NCI-H2107 treated with DMSO at 0.1 percent for 48 hours (cell line): ENCODE data around the gene METTL21C.

ENCODE experiments used
- DNase-seq: peaks from one replicate; lab custom pipeline; 2025; ENCODE audit not compliant: unreplicated experiment; lab: John Stamatoyannopoulos, UW

Gene METTL21C

GRCh38 chr13:102667911-102668310 lies 26.9 kb downstream of the METTL21C start:
- DNase-seq = no peak

DNA sequence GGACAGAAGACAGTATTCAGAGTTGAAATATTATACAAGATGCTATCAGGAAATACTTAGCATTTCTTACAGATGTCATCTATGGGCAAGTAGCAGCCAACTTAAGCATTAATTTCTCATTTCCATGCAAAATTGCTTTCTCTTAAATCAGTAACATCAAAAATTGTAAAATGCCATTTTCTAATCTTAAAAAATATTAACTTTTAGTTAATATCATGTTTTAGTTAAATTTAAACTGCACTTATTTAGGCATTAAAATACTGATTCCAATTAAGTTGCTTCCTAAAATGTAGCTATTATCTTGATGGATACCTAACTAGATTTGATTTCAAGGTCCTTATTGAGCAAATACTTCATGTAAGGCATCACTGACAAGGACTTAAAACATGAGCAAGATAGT lies 27.8 kb downstream of the METTL21C start:
- DNase-seq = no peak

- no peak for DNase-seq
Observed at GRCh38 chr13:102659168-102659713, 35.6 kb downstream of the METTL21C start.

DNA sequence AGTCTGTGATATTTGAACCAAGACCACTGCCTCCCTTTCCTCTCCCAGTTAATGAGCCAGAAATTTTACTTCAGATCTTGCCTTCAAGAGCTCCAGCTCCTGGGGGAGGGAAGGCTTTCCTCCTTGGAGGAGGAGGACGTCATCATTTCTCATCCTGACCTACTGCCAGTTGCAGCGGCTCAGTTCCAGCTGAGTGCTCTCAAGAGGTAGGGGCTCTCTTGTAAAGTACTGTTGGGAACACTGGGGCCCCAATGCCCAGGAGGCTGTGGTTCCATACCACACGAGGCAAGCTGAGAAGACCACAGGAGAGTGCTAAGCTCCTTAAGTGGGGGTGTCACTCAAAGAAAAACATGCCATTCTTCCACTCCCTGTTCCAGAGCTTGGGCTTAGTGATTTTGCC lies 36.2 kb downstream of the METTL21C start:
- DNase-seq = no peak

GRCh38 chr13:102657630-102658029 lies 37.2 kb downstream of the METTL21C start:
- no peak for DNase-seq

- no peak for DNase-seq
Observed at GRCh38 chr13:102654756-102655155, 40.1 kb downstream of the METTL21C start.

GRCh38 chr13:102651892-102652291 lies 43.0 kb downstream of the METTL21C start:
- no peak for DNase-seq

DNA sequence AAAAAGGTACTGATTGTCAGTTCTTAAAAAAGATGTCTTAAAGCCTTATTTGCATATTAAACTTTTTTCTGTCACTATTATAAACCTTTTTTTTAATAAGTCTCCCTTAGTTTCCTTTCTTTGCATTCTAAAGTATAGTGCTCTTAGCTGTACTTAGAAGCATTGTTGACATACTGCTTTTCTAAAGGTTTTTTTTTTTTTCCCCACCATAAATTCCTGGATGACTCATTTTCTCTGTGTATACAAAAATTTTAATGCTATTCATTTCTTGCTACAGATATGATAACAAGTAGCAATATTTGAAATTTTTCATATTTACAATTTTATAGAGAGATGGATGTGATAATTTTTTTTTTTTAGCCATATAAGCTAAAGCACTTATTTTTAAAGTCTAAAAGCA lies 43.5 kb downstream of the METTL21C start:
- no peak for DNase-seq

GRCh38 chr13:102650444-102650843 lies 44.4 kb downstream of the METTL21C start:
- DNase-seq = no peak

GRCh38 chr13:102648046-102648445 lies 46.8 kb downstream of the METTL21C start:
- DNase-seq = peak; percentile 12

GRCh38 chr13:102645701-102646100 lies 49.1 kb downstream of the METTL21C start:
- DNase-seq = no peak

- DNase-seq = no peak
Observed at GRCh38 chr13:102643656-102644055, 51.2 kb downstream of the METTL21C start.

- peak; percentile 56 for DNase-seq
Observed at GRCh38 chr13:102642475-102642874, 52.4 kb downstream of the METTL21C start.

DNA sequence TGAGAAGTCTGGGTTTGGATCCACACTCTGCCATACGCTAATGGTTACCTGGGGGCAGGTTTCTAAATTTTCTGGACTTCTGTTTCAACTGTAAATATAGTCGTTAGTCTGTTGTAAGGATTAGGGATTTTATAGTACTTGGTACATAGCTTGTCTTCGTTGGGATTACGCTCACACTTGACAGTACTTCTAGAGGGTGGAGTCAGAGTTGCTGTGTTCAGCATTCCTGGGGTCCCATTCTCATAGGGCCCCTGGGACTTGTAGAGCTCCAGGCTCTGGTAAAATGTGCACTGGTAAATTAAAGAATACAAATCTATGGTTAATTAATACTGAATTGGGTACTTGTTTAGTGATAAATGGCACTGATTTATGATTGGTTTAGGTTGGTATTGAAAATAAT lies 52.8 kb downstream of the METTL21C start:
- DNase-seq = no peak

GRCh38 chr13:102638741-102639140 lies 56.1 kb downstream of the METTL21C start:
- DNase-seq = no peak
